GM06990 (cell line): Measurements from ENCODE around the gene AMHR2.
A peak's percentile ranks its signal among the peaks of the same experiment; 100 is the strongest.
"Not testable (repeated sequence)": the region's sequence is repeated elsewhere in the genome, so short reads cannot be mapped to it uniquely, and the experiment has no call there.

ENCODE experiments used
- DNase-seq: peaks from one replicate; pipeline ENCODE4 v3.0.0-alpha.2; 2011; ENCODE audit not compliant: insufficient read length; ENCODE audit errors: extremely low read depth
- H3K27me3 ChIP-seq: replicated peaks from 2 replicates; pipeline ENCODE4 v1.6.0; 2011; ENCODE audit warnings: low read length; ENCODE audit not compliant: control insufficient read depth, insufficient read depth
- H3K36me3 ChIP-seq: 2 replicates; pipeline ENCODE4 v1.5.1; 2011; ENCODE audit warnings: low read length; ENCODE audit not compliant: control insufficient read depth, insufficient read depth
- H3K4me3 ChIP-seq: replicated peaks from 2 replicates; pipeline ENCODE4 v1.5.1; 2011; ENCODE audit warnings: low read depth, mild to moderate bottlenecking, control low read depth, low read length
- TF ChIP-seq, protein P1 (sequence below): IDR thresholded peaks from 2 replicates; pipeline ENCODE4 v1.5.1; 2011; ENCODE audit warnings: low read length, control low read depth, mild to moderate bottlenecking, inconsistent platforms; ENCODE audit not compliant: insufficient read depth, poor library complexity, severe bottlenecking

AMHR2 gene

DNA sequence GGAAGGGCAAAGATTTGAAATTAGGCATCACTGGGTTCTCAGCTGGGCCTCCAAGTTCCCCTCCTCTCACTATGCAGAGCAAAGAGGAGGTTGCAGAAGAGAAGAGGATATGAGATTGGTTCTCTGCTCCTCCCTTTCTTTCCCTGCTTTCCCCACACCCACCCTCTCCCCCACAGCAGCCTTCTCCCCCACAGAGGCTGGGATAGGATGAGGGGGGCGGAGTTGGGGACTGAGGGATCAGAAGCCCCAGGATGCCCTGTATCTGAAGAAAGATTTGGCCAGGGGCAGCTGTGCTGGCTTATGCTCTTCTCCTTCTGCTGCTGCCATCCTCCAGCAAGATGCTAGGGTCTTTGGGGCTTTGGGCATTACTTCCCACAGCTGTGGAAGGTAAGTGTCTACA lies at the start of gene AMHR2:
TSS of gene AMHR2 (plus strand) at position 259 of the 400 bp plus-strand sequence. CDS start at position 339, 80 bp downstream.
- H3K36me3 ChIP-seq = no peaks in the 10 kb centered on the region
- no peak within 1 kb of the TSS for H3K4me3 ChIP-seq
- DNase-seq = no peak
- TF ChIP-seq, protein P1, sequence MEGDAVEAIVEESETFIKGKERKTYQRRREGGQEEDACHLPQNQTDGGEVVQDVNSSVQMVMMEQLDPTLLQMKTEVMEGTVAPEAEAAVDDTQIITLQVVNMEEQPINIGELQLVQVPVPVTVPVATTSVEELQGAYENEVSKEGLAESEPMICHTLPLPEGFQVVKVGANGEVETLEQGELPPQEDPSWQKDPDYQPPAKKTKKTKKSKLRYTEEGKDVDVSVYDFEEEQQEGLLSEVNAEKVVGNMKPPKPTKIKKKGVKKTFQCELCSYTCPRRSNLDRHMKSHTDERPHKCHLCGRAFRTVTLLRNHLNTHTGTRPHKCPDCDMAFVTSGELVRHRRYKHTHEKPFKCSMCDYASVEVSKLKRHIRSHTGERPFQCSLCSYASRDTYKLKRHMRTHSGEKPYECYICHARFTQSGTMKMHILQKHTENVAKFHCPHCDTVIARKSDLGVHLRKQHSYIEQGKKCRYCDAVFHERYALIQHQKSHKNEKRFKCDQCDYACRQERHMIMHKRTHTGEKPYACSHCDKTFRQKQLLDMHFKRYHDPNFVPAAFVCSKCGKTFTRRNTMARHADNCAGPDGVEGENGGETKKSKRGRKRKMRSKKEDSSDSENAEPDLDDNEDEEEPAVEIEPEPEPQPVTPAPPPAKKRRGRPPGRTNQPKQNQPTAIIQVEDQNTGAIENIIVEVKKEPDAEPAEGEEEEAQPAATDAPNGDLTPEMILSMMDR = no peak
- H3K27me3 ChIP-seq = no peaks in the 10 kb centered on the region

DNA sequence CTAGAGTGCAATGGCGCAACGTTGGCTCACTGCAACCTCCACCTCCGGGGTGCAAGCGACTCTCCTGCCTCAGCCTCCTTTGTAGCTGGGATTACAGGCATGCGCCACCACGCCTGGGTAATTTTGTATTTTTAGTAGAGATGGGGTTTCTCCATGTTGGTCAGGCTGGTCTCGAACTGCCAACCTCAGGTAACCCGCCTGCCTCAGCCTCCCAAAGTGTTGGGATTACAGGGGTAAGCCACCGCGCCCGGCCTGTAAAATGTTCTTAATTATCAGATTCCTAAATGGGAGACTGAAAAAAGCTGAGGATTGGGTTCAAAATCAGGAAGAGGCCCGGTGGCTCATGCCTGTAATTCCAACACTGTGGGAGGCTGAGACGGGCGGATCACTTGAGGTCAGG lies 49.4 kb upstream of the AMHR2 start:
- DNase-seq, H3K4me3 ChIP-seq, H3K27me3 ChIP-seq, H3K36me3 ChIP-seq: not testable (repeated sequence)

DNA sequence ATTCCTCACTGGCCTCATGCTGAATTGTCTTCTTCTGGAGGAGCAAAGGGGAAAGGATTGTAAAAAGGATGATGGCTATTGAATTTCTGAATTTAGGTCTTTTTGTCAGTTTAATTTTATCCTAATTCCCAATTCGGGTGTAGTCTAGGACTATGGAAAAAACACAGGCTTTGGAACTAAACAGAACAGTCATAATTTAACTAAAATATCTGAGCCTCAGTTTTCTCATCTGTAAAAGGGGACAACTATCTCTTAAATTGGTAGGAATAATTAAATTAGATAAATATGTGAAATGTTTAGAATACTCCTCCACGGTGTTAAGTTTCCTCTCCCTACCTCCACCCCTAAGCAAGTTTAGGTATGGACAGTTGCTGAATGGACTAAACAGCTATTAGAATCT lies 46.9 kb upstream of the AMHR2 start:
- Histone ChIP-seq H3K36me3 (no peaks in the 10 kb centered on the region), H3K4me3 (no peak overlapping the region), H3K27me3 (no peaks in the 10 kb centered on the region)
- TF ChIP-seq, protein P1 = no peak
- no peak for DNase-seq

DNA sequence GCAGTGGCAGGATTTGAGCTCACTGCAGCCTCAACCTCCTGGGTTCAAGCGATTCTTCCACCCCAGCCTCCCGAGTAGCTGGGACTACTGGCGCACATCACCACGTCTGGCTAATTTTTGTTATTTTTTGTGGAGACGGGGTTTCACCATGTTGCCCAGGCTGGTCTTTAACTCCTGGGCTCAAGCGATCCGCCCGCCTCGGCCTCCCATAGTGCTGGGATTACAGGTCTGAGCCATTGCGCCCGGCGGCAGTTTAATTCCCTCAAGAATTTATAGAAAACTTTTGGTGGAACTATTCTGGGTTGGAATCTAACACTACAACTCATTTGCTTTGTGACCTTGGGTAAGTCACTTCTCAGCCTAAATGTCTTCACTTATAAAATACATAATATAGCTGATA lies 45.4 kb upstream of the AMHR2 start:
- peaks cover 9% of the 10 kb centered on the region for H3K36me3 ChIP-seq
- DNase-seq = no peak
- no peak overlapping the region for H3K4me3 ChIP-seq
- TF ChIP-seq, protein P1 = no peak
- H3K27me3 ChIP-seq = no peaks in the 10 kb centered on the region

DNA sequence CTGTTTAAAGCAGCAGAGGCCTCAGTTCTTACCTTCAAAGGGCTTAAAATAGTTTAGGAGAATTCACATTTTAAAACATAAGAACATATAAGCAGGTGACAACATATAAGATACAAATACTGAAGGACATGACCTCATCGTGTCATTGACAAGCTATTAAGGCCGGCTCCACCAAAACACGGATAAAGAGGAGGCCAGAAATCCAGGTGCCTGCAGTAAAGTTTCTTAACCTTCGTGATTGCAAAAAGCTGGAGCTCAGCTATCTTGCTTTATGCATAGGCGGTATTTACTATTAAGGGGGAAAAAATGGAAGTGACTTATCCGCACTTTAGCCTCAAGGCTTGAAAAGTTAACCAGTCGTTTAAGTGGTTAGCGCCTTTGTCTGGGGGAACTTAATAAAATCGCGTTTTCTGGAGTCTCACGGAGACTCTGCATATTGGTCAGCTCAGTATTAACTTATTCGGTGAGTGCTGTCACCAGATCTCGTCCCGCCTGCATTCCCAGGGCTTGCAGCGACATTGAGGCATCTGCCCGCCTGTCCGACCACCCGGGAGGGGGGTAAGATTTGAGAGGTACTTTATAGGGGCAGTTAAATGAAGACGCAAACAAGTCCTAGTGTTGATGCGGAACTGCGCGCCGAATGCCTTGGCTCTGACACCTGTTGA lies 44.8 kb upstream of the AMHR2 start:
- TF ChIP-seq, protein P1 = no peak
- Histone ChIP-seq H3K4me3 (peak overlapping the region; percentile 75), H3K27me3 (no peaks in the 10 kb centered on the region), H3K36me3 (peaks cover 10% of the 10 kb centered on the region)
- no peak for DNase-seq

DNA sequence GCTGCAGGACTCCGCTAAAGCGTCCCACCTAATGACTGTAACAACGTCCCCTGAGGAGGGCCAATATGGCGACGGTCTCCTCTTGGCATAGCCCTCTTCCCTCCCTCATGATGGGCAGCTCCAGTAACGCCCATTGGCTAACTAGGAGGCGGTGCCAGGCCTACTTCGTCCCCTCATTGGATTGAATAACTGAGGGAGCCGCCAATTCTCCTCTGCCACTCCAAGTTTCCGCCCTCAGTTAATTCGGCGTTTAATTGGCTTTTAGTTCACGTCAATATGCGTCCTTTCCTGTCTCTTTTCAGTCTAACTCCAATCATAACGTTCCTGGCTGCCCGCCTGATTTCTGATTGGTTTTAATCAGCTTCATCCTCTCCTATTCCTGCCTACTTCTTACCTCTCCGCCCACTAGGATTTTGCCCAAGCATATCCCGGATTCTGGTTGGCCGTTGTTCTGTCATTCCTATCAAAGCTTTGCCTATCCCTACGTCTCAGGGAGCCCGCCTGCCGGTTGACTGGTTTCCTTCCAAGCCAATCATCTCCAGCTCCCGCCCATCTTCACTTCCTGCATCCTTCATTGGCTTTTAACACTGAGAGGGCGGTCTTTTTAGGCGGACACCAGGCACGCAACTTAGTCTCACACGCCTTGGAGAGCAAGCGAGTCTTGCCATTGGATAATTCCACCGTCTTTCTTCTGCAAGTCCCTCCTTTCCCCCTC lies 44.1 kb upstream of the AMHR2 start:
- peak overlapping the region; percentile 75 for H3K4me3 ChIP-seq
- peak; percentile 97 for DNase-seq

More for the DNA sequence above, 44.1 kb upstream of the AMHR2 start:
- H3K36me3 ChIP-seq = peaks cover 11% of the 10 kb centered on the region
- TF ChIP-seq, protein P1 = no peak
- no peaks in the 10 kb centered on the region for H3K27me3 ChIP-seq
